COR-L47 (cell line): ENCODE results near the gene DLG5.

ENCODE experiments used
- DNase-seq: peaks from one replicate; lab custom pipeline; 2025; lab: John Stamatoyannopoulos, UW

Gene DLG5

GRCh38 chr10:77949167-77949566, 22.6 kb upstream of the DLG5 start:
- DNase-seq: no peak

GRCh38 chr10:77946084-77946483, 19.5 kb upstream of the DLG5 start:
- no peak for DNase-seq

GRCh38 chr10:77944519-77944918, 18.0 kb upstream of the DLG5 start:
- DNase-seq: no peak

- DNase-seq: no peak
Observed at GRCh38 chr10:77943121-77943901, 16.8 kb upstream of the DLG5 start.

GRCh38 chr10:77941790-77942189, 15.2 kb upstream of the DLG5 start:
- DNase-seq: no peak

- no peak for DNase-seq
Observed at GRCh38 chr10:77940627-77941026, 14.1 kb upstream of the DLG5 start.

- DNase-seq: no peak
Observed at GRCh38 chr10:77940225-77940624, 13.7 kb upstream of the DLG5 start.

- peak; percentile 38 for DNase-seq
Observed at GRCh38 chr10:77939561-77940001, 13.0 kb upstream of the DLG5 start.

- no peak for DNase-seq
Observed at GRCh38 chr10:77936697-77937567, 10.4 kb upstream of the DLG5 start.

GRCh38 chr10:77932016-77932715, 5.6 kb upstream of the DLG5 start:
- no peak for DNase-seq

- no peak for DNase-seq
Observed at GRCh38 chr10:77927402-77928246, 1.1 kb upstream of the DLG5 start.

- no peak for DNase-seq
Observed at GRCh38 chr10:77925795-77926565, 575 bp downstream of the DLG5 start.

- DNase-seq: no peak
Observed at GRCh38 chr10:77925410-77925794, 1.2 kb downstream of the DLG5 start.

GRCh38 chr10:77922566-77923179, 3.9 kb downstream of the DLG5 start:
- DNase-seq: no peak

GRCh38 chr10:77922055-77922454, 4.5 kb downstream of the DLG5 start:
- DNase-seq: no peak

- no peak for DNase-seq
Observed at GRCh38 chr10:77921395-77921794, 5.2 kb downstream of the DLG5 start.

- no peak for DNase-seq
Observed at GRCh38 chr10:77920495-77920894, 6.1 kb downstream of the DLG5 start.

GRCh38 chr10:77919713-77920108, 6.8 kb downstream of the DLG5 start:
- DNase-seq: no peak

- DNase-seq: no peak
Observed at GRCh38 chr10:77915319-77916105, 11.0 kb downstream of the DLG5 start.

- DNase-seq: no peak
Observed at GRCh38 chr10:77913090-77913489, 13.5 kb downstream of the DLG5 start.
